Measurements from ENCODE around the gene KCNE3. TPM values are rescaled to one million over a fixed set of nuclear protein-coding genes. Genes with fewer than 3 reads are reported as not detected.

The KCNE3 gene
- total and polyA plus RNA-seq, 10 of the 15 experiments (the other 5 are each of a cell fraction or from before 2014, with no cell fraction given): not detected

DNA sequence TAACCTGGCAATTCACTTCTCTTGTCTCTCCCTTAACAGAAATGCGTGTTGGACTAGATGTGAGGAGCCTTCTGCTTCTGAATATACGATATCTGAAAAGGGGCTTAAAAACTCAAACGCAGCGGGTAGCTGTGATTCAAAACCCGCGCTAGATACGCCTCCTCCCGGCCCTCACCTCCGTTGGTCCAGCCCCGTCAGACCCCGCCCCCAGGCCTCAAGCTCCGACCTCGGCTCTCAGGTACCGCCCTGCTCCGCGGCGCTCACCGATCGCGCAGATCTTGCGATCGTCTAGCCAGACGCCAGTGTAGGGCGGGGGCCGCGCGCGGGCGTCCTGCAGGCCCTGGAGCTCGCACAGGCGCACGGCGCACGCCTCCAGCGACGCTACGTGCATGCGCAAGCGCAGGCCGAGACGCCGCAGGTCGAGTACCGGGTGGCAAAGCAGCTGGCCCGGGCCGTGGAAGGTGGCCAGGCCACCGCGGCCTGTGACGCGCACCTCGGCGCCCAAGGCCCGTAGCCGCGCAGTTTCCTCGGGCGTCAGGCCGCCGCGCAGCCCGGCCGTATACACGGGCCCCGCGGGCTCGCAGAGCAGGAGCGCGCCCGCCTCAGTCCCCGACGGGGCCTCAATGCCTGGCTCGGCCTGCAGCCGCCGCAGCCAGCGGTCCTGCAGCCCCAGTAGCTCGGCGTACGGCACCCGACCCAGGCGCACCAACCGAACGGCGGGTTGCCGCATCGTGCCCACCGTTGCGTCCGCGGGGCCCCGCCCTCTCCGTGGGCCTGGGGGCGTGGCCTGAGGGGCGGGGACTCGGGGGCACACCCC, 25.8 kb upstream of the KCNE3 start, which contains the start of gene LIPT2 (continued):
- TF ChIP-seq, protein P1, sequence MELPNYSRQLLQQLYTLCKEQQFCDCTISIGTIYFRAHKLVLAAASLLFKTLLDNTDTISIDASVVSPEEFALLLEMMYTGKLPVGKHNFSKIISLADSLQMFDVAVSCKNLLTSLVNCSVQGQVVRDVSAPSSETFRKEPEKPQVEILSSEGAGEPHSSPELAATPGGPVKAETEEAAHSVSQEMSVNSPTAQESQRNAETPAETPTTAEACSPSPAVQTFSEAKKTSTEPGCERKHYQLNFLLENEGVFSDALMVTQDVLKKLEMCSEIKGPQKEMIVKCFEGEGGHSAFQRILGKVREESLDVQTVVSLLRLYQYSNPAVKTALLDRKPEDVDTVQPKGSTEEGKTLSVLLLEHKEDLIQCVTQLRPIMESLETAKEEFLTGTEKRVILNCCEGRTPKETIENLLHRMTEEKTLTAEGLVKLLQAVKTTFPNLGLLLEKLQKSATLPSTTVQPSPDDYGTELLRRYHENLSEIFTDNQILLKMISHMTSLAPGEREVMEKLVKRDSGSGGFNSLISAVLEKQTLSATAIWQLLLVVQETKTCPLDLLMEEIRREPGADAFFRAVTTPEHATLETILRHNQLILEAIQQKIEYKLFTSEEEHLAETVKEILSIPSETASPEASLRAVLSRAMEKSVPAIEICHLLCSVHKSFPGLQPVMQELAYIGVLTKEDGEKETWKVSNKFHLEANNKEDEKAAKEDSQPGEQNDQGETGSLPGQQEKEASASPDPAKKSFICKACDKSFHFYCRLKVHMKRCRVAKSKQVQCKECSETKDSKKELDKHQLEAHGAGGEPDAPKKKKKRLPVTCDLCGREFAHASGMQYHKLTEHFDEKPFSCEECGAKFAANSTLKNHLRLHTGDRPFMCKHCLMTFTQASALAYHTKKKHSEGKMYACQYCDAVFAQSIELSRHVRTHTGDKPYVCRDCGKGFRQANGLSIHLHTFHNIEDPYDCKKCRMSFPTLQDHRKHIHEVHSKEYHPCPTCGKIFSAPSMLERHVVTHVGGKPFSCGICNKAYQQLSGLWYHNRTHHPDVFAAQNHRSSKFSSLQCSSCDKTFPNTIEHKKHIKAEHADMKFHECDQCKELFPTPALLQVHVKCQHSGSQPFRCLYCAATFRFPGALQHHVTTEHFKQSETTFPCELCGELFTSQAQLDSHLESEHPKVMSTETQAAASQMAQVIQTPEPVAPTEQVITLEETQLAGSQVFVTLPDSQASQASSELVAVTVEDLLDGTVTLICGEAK (IDR thresholded peaks at IDR 0.05; ENCODE audit: borderline replicate concordance): no peak
- TF ChIP-seq FOXM1 (IDR thresholded peaks at IDR 0.05; ENCODE audit: low read depth, low read length) (no peak), CBFB (IDR thresholded peaks at IDR 0.05; ENCODE audit: low read depth) (no peak), RAD21 (IDR thresholded peaks at IDR 0.05; ENCODE audit: insufficient read depth, low read depth, low read length) (no peak)

DNA sequence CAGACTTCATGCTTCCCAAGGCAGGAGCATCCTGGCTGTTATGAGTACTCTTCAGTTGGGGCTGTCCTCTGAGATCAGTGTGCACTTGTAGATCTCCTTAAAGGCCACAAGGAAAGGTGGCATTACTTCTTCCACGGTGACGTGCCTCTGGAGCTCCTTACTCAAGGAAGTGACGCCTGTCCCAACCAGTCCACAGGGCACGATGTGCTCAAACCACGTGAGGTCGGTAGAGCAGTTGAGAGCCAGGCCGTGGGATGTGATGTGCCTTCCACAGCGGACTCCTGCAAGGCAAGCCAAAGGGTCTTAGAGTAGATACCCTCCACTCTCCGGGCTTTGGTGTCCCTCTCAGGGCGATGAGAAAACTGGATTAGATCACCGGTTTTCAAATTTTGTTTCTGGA, 24.7 kb upstream of the KCNE3 start:
- in situ Hi-C loops (cut with MboI) (no loop called here), intact Hi-C loops (cut with micrococcal nuclease; ENCODE audit: unreplicated experiment) (no loop called here)
- Histone ChIP-seq H4K20me1 (ENCODE audit: control insufficient read depth, insufficient read depth) (no peaks in the 10 kb centered on the region), H3K36me3 (ENCODE audit: control insufficient read depth in 2 of 2, insufficient read depth in 2 of 2, low read length in 1 of 2) (no peaks in the 10 kb centered on the region), H3K27ac (ENCODE audit: control insufficient read depth, insufficient read depth) (no peak overlapping the region), H3K79me2 (ENCODE audit: control insufficient read depth, insufficient read depth, low read length) (no peaks in the 10 kb centered on the region), H3K4me1 (ENCODE audit: control insufficient read depth, insufficient read depth, low read length) (no peaks in the 10 kb centered on the region; the same call in 1 of the 2 replicates), H3K4me2 (ENCODE audit: control insufficient read depth, insufficient read depth) (no peak overlapping the region), H3K27me3 (replicated peaks in 1 of 2; ENCODE audit: control insufficient read depth in 2 of 2, insufficient read depth in 2 of 2, low read length in 1 of 2) (no peaks in the 10 kb centered on the region; a peak in 2 of 4 replicates), H3K9ac (ENCODE audit: control insufficient read depth, insufficient read depth, low read length) (no peak overlapping the region), H3K9me3 (replicated peaks; ENCODE audit: control insufficient read depth, insufficient read depth, low read length) (no peaks in the 10 kb centered on the region), H2AFZ (ENCODE audit: control insufficient read depth, low read depth, low read length) (no peak overlapping the region), H3K4me3 (0 out of 2 replicates have a peak overlapping the region, but pooled peaks have one; percentile 64)
- FAIRE-seq: no peak
- no TSS peak for BruUV-seq (replicated peaks)
- POLR2A ChIA-PET: interaction anchor here (0.7 kb wide), 1 partner anchor 16 kb away, joined by 4 read pairs; no protein-coding TSS in a partner anchor
- CTCF ChIA-PET: interaction anchor here (1.3 to 3.4 kb wide), 3 partner anchors 39 to 79 kb away, joined by 3 to 11 read pairs (median 4); no protein-coding TSS in a partner anchor
- DNase-seq (ENCODE audit: low read depth, low spot score): no peak
- SMC1A ChIA-PET (ENCODE audit: uncharacterized antibody, unreplicated experiment): interaction anchor here (1.4 kb wide), 1 partner anchor 42 kb away, joined by 4 read pairs; no protein-coding TSS in a partner anchor
- RAD21 ChIA-PET (ENCODE audit: unreplicated experiment): interaction anchor here (0.6 kb wide), 1 partner anchor 310 kb away, joined by 3 read pairs; no protein-coding TSS in a partner anchor
- WGBS (ENCODE audit: insufficient coverage, insufficient replicate concordance, low lambda C conversion rate, missing lambda C conversion rate): 91% methylated on average over 11 of the region's 11 CpGs
- ATAC-seq: no peak
- TF ChIP-seq PAX8 (IDR thresholded peaks at IDR 0.05) (no peak), HDGF (IDR thresholded peaks at IDR 0.05) (no peak), HCFC1 (IDR thresholded peaks at IDR 0.05; ENCODE audit: low read length) (no peak), ASH2L (IDR thresholded peaks at IDR 0.05; ENCODE audit: borderline replicate concordance, low read depth) (no peak), SRF (IDR thresholded peaks at IDR 0.05; ENCODE audit: low read depth in 2 of 2, low read length in 2 of 2) (no peak), BHLHE40 (IDR thresholded peaks at IDR 0.05; ENCODE audit: borderline replicate concordance in 1 of 2, low read depth in 2 of 2, low read length in 1 of 2) (no peak), DPF2 (IDR thresholded peaks at IDR 0.05) (no peak), TCF7 (IDR thresholded peaks at IDR 0.05; ENCODE audit: borderline replicate concordance) (no peak)
- TF ChIP-seq, protein P2, sequence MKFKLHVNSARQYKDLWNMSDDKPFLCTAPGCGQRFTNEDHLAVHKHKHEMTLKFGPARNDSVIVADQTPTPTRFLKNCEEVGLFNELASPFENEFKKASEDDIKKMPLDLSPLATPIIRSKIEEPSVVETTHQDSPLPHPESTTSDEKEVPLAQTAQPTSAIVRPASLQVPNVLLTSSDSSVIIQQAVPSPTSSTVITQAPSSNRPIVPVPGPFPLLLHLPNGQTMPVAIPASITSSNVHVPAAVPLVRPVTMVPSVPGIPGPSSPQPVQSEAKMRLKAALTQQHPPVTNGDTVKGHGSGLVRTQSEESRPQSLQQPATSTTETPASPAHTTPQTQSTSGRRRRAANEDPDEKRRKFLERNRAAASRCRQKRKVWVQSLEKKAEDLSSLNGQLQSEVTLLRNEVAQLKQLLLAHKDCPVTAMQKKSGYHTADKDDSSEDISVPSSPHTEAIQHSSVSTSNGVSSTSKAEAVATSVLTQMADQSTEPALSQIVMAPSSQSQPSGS (IDR thresholded peaks at IDR 0.05; ENCODE audit: low read length): no peak
- TF ChIP-seq, protein P3, sequence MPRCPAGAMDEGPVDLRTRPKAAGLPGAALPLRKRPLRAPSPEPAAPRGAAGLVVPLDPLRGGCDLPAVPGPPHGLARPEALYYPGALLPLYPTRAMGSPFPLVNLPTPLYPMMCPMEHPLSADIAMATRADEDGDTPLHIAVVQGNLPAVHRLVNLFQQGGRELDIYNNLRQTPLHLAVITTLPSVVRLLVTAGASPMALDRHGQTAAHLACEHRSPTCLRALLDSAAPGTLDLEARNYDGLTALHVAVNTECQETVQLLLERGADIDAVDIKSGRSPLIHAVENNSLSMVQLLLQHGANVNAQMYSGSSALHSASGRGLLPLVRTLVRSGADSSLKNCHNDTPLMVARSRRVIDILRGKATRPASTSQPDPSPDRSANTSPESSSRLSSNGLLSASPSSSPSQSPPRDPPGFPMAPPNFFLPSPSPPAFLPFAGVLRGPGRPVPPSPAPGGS (IDR thresholded peaks at IDR 0.05; ENCODE audit: borderline replicate concordance, insufficient read depth, low read depth, low read length, poor library complexity, severe bottlenecking): no peak
